ENCODE data around the gene PDCD4. TPM values are rescaled to one million over a fixed set of nuclear protein-coding genes. Genes with fewer than 3 reads are reported as not detected.

The PDCD4 gene
- total RNA-seq, 4 donors from 2014 or later: 6.4 to 15.6 (median 9.8) TPM

DNA sequence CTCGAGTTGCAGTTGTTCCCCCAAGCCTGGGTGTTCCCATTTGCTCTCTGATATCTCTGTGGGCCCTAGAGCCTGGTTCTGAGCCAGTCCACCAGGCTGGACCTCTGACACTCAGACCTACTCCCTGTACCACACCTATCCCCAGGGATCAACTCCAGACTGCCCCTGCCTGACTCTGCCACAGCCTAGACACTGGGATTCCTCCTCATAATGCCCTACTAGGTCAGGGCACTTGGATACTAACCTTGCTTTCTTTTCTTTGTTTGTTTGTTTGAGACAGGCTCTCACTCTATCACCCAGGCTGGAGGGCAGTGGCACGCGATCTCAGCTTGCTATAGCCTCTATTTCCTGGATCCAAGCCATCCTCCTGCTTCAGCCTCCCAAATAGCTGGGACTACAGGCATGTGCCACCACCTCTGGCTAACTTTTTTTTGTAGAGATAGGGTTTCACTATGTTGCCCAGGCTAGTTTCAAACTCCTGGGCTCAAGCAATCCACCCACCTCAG lies 30.8 kb upstream of the PDCD4 start:
- Histone ChIP-seq H3K36me3 (peaks cover 0 to under 1% of the 10 kb centered on the region in 2 donors), H3K4me1 (peaks cover 16 to 23% of the 10 kb centered on the region in 2 donors), H3K9me3 (no peaks in the 10 kb centered on the region), H3K4me3 (no peak overlapping the region), H3K27ac (no peak overlapping the region), H3K27me3 (no peaks in the 10 kb centered on the region)
- intact Hi-C loops (cut with DNase I; ENCODE audit: low total_unique reads) (no loop called here), in situ Hi-C loops (cut with MboI; ENCODE audit: low sequenced_read_pairs in 4 of 4) (no loop called here)
- no peak for DNase-seq
- no peak for ATAC-seq
- TF ChIP-seq POLR2A (IDR thresholded peaks at IDR 0.05): no peak
- TF ChIP-seq, protein P1, sequence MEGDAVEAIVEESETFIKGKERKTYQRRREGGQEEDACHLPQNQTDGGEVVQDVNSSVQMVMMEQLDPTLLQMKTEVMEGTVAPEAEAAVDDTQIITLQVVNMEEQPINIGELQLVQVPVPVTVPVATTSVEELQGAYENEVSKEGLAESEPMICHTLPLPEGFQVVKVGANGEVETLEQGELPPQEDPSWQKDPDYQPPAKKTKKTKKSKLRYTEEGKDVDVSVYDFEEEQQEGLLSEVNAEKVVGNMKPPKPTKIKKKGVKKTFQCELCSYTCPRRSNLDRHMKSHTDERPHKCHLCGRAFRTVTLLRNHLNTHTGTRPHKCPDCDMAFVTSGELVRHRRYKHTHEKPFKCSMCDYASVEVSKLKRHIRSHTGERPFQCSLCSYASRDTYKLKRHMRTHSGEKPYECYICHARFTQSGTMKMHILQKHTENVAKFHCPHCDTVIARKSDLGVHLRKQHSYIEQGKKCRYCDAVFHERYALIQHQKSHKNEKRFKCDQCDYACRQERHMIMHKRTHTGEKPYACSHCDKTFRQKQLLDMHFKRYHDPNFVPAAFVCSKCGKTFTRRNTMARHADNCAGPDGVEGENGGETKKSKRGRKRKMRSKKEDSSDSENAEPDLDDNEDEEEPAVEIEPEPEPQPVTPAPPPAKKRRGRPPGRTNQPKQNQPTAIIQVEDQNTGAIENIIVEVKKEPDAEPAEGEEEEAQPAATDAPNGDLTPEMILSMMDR (IDR thresholded peaks at IDR 0.05 in 4 of 5, conservative IDR thresholded peaks at IDR 0.05 in 1 of 5): no peak

DNA sequence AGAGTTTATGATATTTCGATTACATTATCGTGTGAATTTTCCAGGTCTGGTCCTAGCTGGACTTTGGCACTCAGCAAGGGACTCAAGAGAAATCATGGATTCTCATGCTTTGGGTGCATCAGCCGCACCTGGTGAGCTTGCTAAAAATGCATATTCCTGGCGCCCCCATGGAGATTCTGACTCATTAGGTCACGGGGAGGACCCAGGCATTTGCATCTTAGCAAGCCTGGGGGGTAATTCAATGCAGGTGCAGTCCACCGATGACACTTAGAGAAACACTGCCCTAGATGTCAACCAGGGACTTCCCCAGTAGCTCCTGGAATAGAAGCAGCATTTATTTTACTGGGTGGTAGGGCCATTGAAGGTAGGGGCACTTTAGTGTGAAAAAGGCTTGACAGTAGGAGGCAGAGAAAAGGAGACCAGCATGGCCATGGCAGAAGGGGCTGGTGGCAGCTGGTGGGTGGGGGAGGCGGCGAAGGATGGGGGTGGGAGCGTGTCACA lies 29.9 kb upstream of the PDCD4 start:
- intact Hi-C loops (cut with DNase I; ENCODE audit: low total_unique reads) (no loop called here), in situ Hi-C loops (cut with MboI; ENCODE audit: low sequenced_read_pairs in 4 of 4) (no loop called here)
- TF ChIP-seq POLR2A (IDR thresholded peaks at IDR 0.05): no peak
- TF ChIP-seq, protein P1 (IDR thresholded peaks at IDR 0.05 in 4 of 5, conservative IDR thresholded peaks at IDR 0.05 in 1 of 5): no peak
- Histone ChIP-seq H3K36me3 (no peaks in the 10 kb centered on the region), H3K4me3 (no peak overlapping the region), H3K27ac (no peak overlapping the region), H3K9me3 (no peaks in the 10 kb centered on the region), H3K27me3 (no peaks in the 10 kb centered on the region), H3K4me1 (peaks cover 8 to 15% of the 10 kb centered on the region in 2 donors)
- DNase-seq: no peak
- ATAC-seq: no peak

- no peak for TF ChIP-seq POLR2A (IDR thresholded peaks at IDR 0.05)
- TF ChIP-seq, protein P1 (IDR thresholded peaks at IDR 0.05 in 4 of 5, conservative IDR thresholded peaks at IDR 0.05 in 1 of 5): no peak
- H3K4me3 ChIP-seq: no peak overlapping the region
- intact Hi-C loops (cut with DNase I; ENCODE audit: low total_unique reads) (no loop called here), in situ Hi-C loops (cut with MboI; ENCODE audit: low sequenced_read_pairs in 4 of 4) (no loop called here)
- peaks cover 2 to 10% of the 10 kb centered on the region in 2 donors for H3K4me1 ChIP-seq
- no peaks in the 10 kb centered on the region for H3K9me3 ChIP-seq
- H3K27me3 ChIP-seq: no peaks in the 10 kb centered on the region
- DNase-seq (no peak), ATAC-seq (no peak)
- H3K36me3 ChIP-seq: no peaks in the 10 kb centered on the region
- H3K27ac ChIP-seq: no peak overlapping the region
Measured at GRCh38 chr10:110842326-110842904, 29.3 kb upstream of the PDCD4 start.

GRCh38 chr10:110843031-110843430 lies 28.7 kb upstream of the PDCD4 start:
- Histone ChIP-seq H3K27ac (no peak overlapping the region), H3K27me3 (no peaks in the 10 kb centered on the region), H3K9me3 (no peaks in the 10 kb centered on the region), H3K4me1 (peaks cover 0 to 4% of the 10 kb centered on the region in 2 donors), H3K36me3 (no peaks in the 10 kb centered on the region), H3K4me3 (no peak overlapping the region)
- DNase-seq (no peak), ATAC-seq (peak in 1 of 2 donors; percentile 31)
- intact Hi-C loops (cut with DNase I; ENCODE audit: low total_unique reads): no loop called here
- no peak for TF ChIP-seq POLR2A (IDR thresholded peaks at IDR 0.05)
- TF ChIP-seq, protein P1 (IDR thresholded peaks at IDR 0.05 in 4 of 5, conservative IDR thresholded peaks at IDR 0.05 in 1 of 5): no peak
- in situ Hi-C loops (cut with MboI; ENCODE audit: low sequenced_read_pairs in 4 of 4): no loop called here

Measured in gastrocnemius medialis (tissue), 4 donors.